SK-N-SH treated with all-trans-retinoic acid at 6 μM for 48 hours (cell line): Measurements from ENCODE around the gene TAS2R1.

Experiments
- ATAC-seq: fragments of 200-7000 bp; cut with Tn5 transposase; 3 replicates; pipeline ENCODE4 v1.9.1; 2020; ENCODE audit warnings: mild to moderate bottlenecking, moderate library complexity
- ARNTL ChIP-seq: fragments of 450-650 bp; formaldehyde crosslinking; IDR thresholded peaks from 2 replicates; pipeline ENCODE4 v1.5.0; 2020; ENCODE audit warnings: low read depth, mild to moderate bottlenecking, moderate library complexity, borderline replicate concordance
- BACH2 ChIP-seq: fragments of 250-450 bp; sonication (Bioruptor Pico); IDR thresholded peaks from 2 replicates; pipeline ENCODE4 v1.9.0; 2021; ENCODE audit warnings: mild to moderate bottlenecking, borderline replicate concordance
- CSDC2 ChIP-seq: fragments of 250-450 bp; sonication (Bioruptor Pico); IDR thresholded peaks from 2 replicates; pipeline ENCODE4 v1.5.0; 2020; ENCODE audit warnings: mild to moderate bottlenecking, moderate library complexity
- GLIS3 ChIP-seq: fragments of 250-450 bp; sonication (Bioruptor Pico); IDR thresholded peaks from 2 replicates; pipeline ENCODE4 v1.5.0; 2020; ENCODE audit warnings: mild to moderate bottlenecking, moderate library complexity
- ISL1 ChIP-seq: fragments of 250-450 bp; sonication (Bioruptor Pico); IDR thresholded peaks from 2 replicates; pipeline ENCODE4 v2.1.2; 2022; ENCODE audit warnings: mild to moderate bottlenecking, moderate library complexity
- OSR1 ChIP-seq: fragments of 250-450 bp; sonication (Bioruptor Pico); IDR thresholded peaks from 2 replicates; pipeline ENCODE4 v1.8.0; 2022; ENCODE audit warnings: moderate library complexity, mild to moderate bottlenecking, inconsistent platforms
- PPARA ChIP-seq: fragments of 250-450 bp; sonication (Bioruptor Pico); IDR thresholded peaks from 2 replicates; pipeline ENCODE4 v1.5.0; 2020; ENCODE audit warnings: mild to moderate bottlenecking, borderline replicate concordance
- RARB ChIP-seq: fragments of 250-450 bp; sonication (Bioruptor Pico); IDR thresholded peaks from 2 replicates; pipeline ENCODE4 v1.8.0; 2021; ENCODE audit warnings: mild to moderate bottlenecking, moderate library complexity
- SNAI2 ChIP-seq: fragments of 250-450 bp; sonication (Bioruptor Pico); IDR thresholded peaks from 2 replicates; pipeline ENCODE4 v1.5.0; 2020; ENCODE audit warnings: mild to moderate bottlenecking, moderate library complexity
- TCF4 ChIP-seq: fragments of 250-450 bp; sonication (Bioruptor Pico); IDR thresholded peaks from 2 replicates; pipeline ENCODE4 v1.8.0; 2021; ENCODE audit warnings: mild to moderate bottlenecking, moderate library complexity, borderline replicate concordance
- TOX ChIP-seq: fragments of 250-450 bp; sonication (Bioruptor Pico); IDR thresholded peaks from 2 replicates; pipeline ENCODE4 v1.8.0; 2021; ENCODE audit warnings: mild to moderate bottlenecking, moderate library complexity, borderline replicate concordance
- ZC3H10 ChIP-seq: fragments of 250-450 bp; sonication (Bioruptor Pico); IDR thresholded peaks from 2 replicates; pipeline ENCODE4 v1.5.1; 2021; ENCODE audit warnings: mild to moderate bottlenecking, moderate library complexity
- ZFP3 ChIP-seq: fragments of 250-450 bp; sonication (Bioruptor Pico); IDR thresholded peaks from 2 replicates; pipeline ENCODE4 v1.5.0; 2020; ENCODE audit warnings: mild to moderate bottlenecking, moderate library complexity
- ZFP30 ChIP-seq: fragments of 450-650 bp; formaldehyde crosslinking; IDR thresholded peaks from 2 replicates; pipeline ENCODE4 v1.5.0; 2022; ENCODE audit warnings: mild to moderate bottlenecking, moderate library complexity
- ZNF70 ChIP-seq: fragments of 450-650 bp; formaldehyde crosslinking; IDR thresholded peaks from 2 replicates; pipeline ENCODE4 v1.5.0; 2020; ENCODE audit warnings: mild to moderate bottlenecking, moderate library complexity
- ZNF8 ChIP-seq: fragments of 450-650 bp; formaldehyde crosslinking; IDR thresholded peaks from 2 replicates; pipeline ENCODE4 v1.5.0; 2020; ENCODE audit warnings: mild to moderate bottlenecking, moderate library complexity
- TF ChIP-seq, protein P1 (sequence below): fragments of 250-450 bp; sonication (Bioruptor Pico); IDR thresholded peaks from 2 replicates; pipeline ENCODE4 v1.5.1; 2020; ENCODE audit warnings: low read depth, mild to moderate bottlenecking, moderate library complexity
- TF ChIP-seq, protein P2 (sequence below): fragments of 250-450 bp; sonication (Bioruptor Pico); IDR thresholded peaks from 2 replicates; pipeline ENCODE4 v1.5.0; 2020; ENCODE audit warnings: mild to moderate bottlenecking, moderate library complexity
- TF ChIP-seq, protein P3 (sequence below): fragments of 250-450 bp; sonication (Bioruptor Pico); IDR thresholded peaks from 2 replicates; pipeline ENCODE4 v1.8.0; 2021; ENCODE audit warnings: low read depth, mild to moderate bottlenecking, moderate library complexity, borderline replicate concordance
- TF ChIP-seq, protein P4 (sequence below): fragments of 250-450 bp; sonication (Bioruptor Pico); IDR thresholded peaks from 2 replicates; pipeline ENCODE4 v1.5.1; 2021; ENCODE audit warnings: mild to moderate bottlenecking, moderate library complexity
- TF ChIP-seq, protein P5 (sequence below): fragments of 250-450 bp; sonication (Bioruptor Pico); IDR thresholded peaks from 2 replicates; pipeline ENCODE4 v1.8.0; 2020; ENCODE audit warnings: mild to moderate bottlenecking, moderate library complexity, borderline replicate concordance

The TAS2R1 gene

DNA sequence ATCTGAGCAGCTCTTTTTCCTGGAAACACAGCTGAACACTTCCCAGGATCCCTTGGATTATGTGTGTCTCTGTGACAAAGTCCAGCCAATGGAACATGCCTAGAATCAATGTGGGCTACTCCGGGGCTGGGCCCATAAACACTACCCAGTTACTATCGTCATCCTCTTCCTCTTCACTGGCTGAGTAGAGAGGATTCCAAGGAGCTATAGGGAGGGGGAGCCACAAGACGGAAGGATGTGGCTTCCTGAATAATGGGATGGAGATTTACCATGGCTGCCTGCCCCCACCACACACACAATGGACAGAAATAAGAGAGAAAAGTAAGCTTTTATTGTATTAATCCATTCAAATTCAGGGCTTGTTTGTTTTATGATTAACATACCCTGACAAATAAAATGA, 22.1 kb upstream of the TAS2R1 start (continued):
- TF ChIP-seq BACH2 (CRISPR knock-in tag) (no peak), OSR1 (CRISPR knock-in tag) (no peak), SNAI2 (CRISPR knock-in tag) (no peak), ARNTL (no peak)
- TF ChIP-seq, all 23 proteins: peak for 0

DNA sequence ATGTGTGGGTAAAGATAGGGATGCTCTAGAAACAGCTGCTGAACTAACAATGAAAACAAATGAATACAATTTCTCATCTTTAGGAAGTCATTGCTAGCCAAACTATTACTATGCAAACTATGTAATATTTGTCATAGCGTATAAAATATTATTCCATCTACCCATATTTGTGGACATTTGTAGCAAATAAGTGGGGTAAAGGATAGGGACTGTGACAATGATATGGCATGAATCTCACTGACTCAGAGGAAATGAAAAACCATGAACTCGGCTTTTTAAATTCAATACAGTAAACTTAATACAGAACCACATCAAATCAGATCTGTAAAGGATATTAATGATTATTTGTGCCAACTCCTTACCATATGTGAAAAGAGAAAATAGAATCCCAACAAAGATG, 16.7 kb upstream of the TAS2R1 start:
- no peak for TF ChIP-seq SNAI2 (CRISPR knock-in tag)
- no peak for TF ChIP-seq PPARA (CRISPR knock-in tag)
- no peak for TF ChIP-seq ISL1 (CRISPR knock-in tag)
- TF ChIP-seq ZFP30, result no peak
- TF ChIP-seq RARB (CRISPR knock-in tag), result no peak

DNA sequence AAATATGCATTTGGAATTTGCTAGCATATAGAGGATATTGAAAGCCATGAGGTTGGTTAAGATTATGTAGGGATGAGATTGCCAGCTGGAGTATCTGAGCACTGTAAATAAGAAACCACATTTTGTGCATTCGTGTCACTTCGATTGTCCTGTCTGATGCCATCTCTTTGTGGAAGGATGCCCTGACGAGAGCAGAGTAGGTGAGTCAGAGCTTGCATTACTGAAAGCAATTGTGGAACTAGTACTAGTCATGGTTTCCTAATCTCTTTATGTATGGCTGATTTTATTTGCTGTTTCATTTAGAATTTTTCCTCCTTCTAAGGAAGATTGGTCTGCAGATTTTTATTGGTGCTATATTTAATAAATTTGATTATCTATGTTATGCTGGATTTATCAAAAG, 14.5 kb upstream of the TAS2R1 start:
- TF ChIP-seq ZFP30 (no peak), ZNF70 (CRISPR knock-in tag) (no peak), TOX (no peak), PPARA (CRISPR knock-in tag) (no peak), CSDC2 (CRISPR knock-in tag) (no peak), SNAI2 (CRISPR knock-in tag) (no peak), TCF4 (CRISPR knock-in tag) (no peak), OSR1 (CRISPR knock-in tag) (no peak), ZFP3 (no peak), ZC3H10 (CRISPR knock-in tag) (no peak), ARNTL (no peak), RARB (CRISPR knock-in tag) (no peak)
- TF ChIP-seq, protein P1, sequence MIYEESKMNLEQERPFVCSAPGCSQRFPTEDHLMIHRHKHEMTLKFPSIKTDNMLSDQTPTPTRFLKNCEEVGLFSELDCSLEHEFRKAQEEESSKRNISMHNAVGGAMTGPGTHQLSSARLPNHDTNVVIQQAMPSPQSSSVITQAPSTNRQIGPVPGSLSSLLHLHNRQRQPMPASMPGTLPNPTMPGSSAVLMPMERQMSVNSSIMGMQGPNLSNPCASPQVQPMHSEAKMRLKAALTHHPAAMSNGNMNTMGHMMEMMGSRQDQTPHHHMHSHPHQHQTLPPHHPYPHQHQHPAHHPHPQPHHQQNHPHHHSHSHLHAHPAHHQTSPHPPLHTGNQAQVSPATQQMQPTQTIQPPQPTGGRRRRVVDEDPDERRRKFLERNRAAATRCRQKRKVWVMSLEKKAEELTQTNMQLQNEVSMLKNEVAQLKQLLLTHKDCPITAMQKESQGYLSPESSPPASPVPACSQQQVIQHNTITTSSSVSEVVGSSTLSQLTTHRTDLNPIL (CRISPR knock-in tag), result no peak
- TF ChIP-seq, protein P2, sequence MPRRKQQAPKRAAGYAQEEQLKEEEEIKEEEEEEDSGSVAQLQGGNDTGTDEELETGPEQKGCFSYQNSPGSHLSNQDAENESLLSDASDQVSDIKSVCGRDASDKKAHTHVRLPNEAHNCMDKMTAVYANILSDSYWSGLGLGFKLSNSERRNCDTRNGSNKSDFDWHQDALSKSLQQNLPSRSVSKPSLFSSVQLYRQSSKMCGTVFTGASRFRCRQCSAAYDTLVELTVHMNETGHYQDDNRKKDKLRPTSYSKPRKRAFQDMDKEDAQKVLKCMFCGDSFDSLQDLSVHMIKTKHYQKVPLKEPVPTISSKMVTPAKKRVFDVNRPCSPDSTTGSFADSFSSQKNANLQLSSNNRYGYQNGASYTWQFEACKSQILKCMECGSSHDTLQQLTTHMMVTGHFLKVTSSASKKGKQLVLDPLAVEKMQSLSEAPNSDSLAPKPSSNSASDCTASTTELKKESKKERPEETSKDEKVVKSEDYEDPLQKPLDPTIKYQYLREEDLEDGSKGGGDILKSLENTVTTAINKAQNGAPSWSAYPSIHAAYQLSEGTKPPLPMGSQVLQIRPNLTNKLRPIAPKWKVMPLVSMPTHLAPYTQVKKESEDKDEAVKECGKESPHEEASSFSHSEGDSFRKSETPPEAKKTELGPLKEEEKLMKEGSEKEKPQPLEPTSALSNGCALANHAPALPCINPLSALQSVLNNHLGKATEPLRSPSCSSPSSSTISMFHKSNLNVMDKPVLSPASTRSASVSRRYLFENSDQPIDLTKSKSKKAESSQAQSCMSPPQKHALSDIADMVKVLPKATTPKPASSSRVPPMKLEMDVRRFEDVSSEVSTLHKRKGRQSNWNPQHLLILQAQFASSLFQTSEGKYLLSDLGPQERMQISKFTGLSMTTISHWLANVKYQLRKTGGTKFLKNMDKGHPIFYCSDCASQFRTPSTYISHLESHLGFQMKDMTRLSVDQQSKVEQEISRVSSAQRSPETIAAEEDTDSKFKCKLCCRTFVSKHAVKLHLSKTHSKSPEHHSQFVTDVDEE (CRISPR knock-in tag), result no peak
- TF ChIP-seq, protein P3, sequence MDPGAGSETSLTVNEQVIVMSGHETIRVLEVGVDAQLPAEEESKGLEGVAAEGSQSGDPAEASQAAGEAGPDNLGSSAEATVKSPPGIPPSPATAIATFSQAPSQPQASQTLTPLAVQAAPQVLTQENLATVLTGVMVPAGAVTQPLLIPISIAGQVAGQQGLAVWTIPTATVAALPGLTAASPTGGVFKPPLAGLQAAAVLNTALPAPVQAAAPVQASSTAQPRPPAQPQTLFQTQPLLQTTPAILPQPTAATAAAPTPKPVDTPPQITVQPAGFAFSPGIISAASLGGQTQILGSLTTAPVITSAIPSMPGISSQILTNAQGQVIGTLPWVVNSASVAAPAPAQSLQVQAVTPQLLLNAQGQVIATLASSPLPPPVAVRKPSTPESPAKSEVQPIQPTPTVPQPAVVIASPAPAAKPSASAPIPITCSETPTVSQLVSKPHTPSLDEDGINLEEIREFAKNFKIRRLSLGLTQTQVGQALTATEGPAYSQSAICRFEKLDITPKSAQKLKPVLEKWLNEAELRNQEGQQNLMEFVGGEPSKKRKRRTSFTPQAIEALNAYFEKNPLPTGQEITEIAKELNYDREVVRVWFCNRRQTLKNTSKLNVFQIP (CRISPR knock-in tag), result no peak

More for the DNA sequence above, 16.7 kb upstream of the TAS2R1 start:
- no peak for ATAC-seq

DNA sequence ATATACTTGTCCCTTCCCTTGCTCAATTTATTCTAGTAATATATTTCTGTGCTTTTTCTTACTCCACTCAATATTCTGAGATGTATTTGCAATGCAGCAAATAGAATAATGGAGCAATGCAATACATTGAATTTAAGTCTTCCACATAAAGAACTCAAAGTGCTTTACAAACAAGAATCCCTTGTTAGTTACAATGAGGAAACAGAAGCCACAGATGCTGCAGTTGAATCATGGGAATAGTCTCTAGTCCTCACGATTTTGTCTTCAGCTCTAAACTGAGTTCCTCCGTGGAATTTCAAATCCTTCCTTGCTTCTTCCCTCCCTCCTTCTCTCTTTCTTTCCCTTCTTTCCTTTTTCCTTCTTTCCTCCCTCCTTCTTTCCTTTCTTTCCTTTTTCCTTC, 12.5 kb upstream of the TAS2R1 start:
- TF ChIP-seq ZFP30 (no peak), ZFP3 (no peak), GLIS3 (CRISPR knock-in tag) (no peak), ARNTL (no peak), SNAI2 (CRISPR knock-in tag) (no peak), OSR1 (CRISPR knock-in tag) (no peak), BACH2 (CRISPR knock-in tag) (no peak), ZNF8 (CRISPR knock-in tag) (no peak), ZC3H10 (CRISPR knock-in tag) (no peak), PPARA (CRISPR knock-in tag) (no peak), CSDC2 (CRISPR knock-in tag) (no peak), TCF4 (CRISPR knock-in tag) (no peak), TOX (no peak)
- TF ChIP-seq, protein P1 (CRISPR knock-in tag), result no peak
- TF ChIP-seq, protein P4, sequence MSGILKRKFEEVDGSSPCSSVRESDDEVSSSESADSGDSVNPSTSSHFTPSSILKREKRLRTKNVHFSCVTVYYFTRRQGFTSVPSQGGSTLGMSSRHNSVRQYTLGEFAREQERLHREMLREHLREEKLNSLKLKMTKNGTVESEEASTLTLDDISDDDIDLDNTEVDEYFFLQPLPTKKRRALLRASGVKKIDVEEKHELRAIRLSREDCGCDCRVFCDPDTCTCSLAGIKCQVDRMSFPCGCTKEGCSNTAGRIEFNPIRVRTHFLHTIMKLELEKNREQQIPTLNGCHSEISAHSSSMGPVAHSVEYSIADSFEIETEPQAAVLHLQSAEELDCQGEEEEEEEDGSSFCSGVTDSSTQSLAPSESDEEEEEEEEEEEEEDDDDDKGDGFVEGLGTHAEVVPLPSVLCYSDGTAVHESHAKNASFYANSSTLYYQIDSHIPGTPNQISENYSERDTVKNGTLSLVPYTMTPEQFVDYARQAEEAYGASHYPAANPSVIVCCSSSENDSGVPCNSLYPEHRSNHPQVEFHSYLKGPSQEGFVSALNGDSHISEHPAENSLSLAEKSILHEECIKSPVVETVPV, result no peak
- TF ChIP-seq, protein P5, sequence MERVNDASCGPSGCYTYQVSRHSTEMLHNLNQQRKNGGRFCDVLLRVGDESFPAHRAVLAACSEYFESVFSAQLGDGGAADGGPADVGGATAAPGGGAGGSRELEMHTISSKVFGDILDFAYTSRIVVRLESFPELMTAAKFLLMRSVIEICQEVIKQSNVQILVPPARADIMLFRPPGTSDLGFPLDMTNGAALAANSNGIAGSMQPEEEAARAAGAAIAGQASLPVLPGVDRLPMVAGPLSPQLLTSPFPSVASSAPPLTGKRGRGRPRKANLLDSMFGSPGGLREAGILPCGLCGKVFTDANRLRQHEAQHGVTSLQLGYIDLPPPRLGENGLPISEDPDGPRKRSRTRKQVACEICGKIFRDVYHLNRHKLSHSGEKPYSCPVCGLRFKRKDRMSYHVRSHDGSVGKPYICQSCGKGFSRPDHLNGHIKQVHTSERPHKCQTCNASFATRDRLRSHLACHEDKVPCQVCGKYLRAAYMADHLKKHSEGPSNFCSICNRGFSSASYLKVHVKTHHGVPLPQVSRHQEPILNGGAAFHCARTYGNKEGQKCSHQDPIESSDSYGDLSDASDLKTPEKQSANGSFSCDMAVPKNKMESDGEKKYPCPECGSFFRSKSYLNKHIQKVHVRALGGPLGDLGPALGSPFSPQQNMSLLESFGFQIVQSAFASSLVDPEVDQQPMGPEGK (CRISPR knock-in tag), result no peak

More for the DNA sequence above, 14.5 kb upstream of the TAS2R1 start:
- ATAC-seq, result no peak

More for the DNA sequence above, 12.5 kb upstream of the TAS2R1 start:
- no peak for ATAC-seq
